Activated CD8-positive, alpha-beta T cell treated with anti-CD3 and anti-CD28 coated beads, Interleukin-2, amount 10 ng/mL, durations not matched to agents 7 days and 5 days (primary cell): ENCODE results near the gene AGBL4. TPM values are rescaled to one million over a fixed set of nuclear protein-coding genes. Genes with fewer than 3 reads are reported as not detected.

ENCODE experiments used
- ATAC-seq: fragments of 150-1000 bp; cut with Tn5 transposase; one replicate; pipeline ENCODE4 v1.10.0; 2021; ENCODE audit warnings: moderate library complexity
- CTCF ChIA-PET: fragments of 350-600 bp; sonication (Branson Sonifier 250); formaldehyde crosslinking; loops from one replicate; lab custom pipeline; 2021; ENCODE audit warnings: antibody characterized with exemption; lab: Charles Lee
- POLR2A ChIA-PET: fragments of 350-600 bp; sonication (Branson Sonifier 250); formaldehyde crosslinking; loops from one replicate; lab custom pipeline; 2021; ENCODE audit warnings: antibody characterized with exemption; lab: Charles Lee
- DNase-seq: peaks from one replicate; pipeline ENCODE4 v3.0.0-alpha.2; 2020
- H3K27ac Mint-ChIP-seq: one replicate; pipeline ENCODE4 v1.8.0; 2021; ENCODE audit warnings: mild to moderate bottlenecking, mixed read lengths
- H3K27me3 Mint-ChIP-seq: one replicate; pipeline ENCODE4 v1.8.0; 2021; ENCODE audit warnings: low read depth, mixed read lengths
- H3K36me3 Mint-ChIP-seq: one replicate; pipeline ENCODE4 v1.8.0; 2021; ENCODE audit warnings: low read depth, mixed read lengths
- H3K4me1 Mint-ChIP-seq: one replicate; pipeline ENCODE4 v1.8.0; 2021; ENCODE audit warnings: low read depth, mixed read lengths
- H3K4me3 Mint-ChIP-seq: one replicate; pipeline ENCODE4 v1.8.0; 2021; ENCODE audit warnings: mild to moderate bottlenecking, mixed read lengths
- H3K9me3 Mint-ChIP-seq: one replicate; pipeline ENCODE4 v1.8.0; 2022; ENCODE audit warnings: mixed read lengths; ENCODE audit not compliant: insufficient read depth
- total RNA-seq, 2 experiments: library from RNA; stranded (reverse); gene quantifications; one replicate each; pipeline ENCODE4 v1.2.3, GENCODE V29; 2021

AGBL4 gene
- total RNA-seq, 2 experiments from 2014 or later, result not detected

DNA sequence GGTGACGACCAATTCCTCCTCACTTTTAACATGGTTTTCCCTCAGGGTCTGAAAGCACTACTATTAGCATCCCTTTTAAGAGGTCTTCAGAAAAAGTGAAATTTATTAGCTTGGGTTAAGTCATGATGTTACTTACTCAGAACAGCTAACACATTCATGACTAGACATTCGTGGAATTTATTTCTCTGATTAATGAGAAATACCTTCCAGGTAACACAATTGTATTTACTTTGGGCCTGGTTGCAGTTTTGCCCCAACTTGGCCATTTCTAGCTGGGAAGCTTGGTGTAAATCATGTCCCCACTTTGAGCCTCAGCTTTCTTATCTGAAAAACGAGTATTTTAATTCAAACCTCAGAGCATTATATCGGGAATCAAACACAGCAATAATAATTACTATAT is 1432.6 kb downstream of the AGBL4 start:
- Mint-ChIP-seq H3K27ac (no peak overlapping the region), H3K9me3 (no peaks in the 10 kb centered on the region), H3K27me3 (peaks cover 9% of the 10 kb centered on the region), H3K36me3 (no peaks in the 10 kb centered on the region), H3K4me1 (no peaks in the 10 kb centered on the region), H3K4me3 (no peak overlapping the region)
- ChIA-PET POLR2A (no interaction called here), CTCF (no interaction called here)
- no peak for ATAC-seq
- no peak for DNase-seq

DNA sequence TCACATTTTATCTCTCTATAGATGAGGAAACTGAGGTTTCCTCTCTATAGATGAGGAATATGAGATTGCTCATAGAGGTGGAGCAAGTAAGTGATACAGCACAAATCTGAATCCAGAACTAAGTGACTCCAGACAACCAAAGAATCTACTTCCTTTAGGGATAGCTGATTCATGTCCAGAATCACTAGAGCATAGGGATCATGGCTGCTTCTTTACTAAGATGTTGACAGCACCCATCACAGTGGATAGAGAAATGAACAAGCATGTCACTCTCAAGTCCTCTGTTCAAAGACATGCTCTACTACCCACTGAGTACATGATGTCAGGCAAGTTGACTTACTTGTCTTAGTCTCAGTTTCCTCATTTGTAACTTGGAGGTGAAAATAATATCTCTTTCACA is 1435.7 kb downstream of the AGBL4 start:
- ChIA-PET POLR2A (no interaction called here), CTCF (no interaction called here)
- H3K36me3 Mint-ChIP-seq, result no peaks in the 10 kb centered on the region
- no peak for ATAC-seq
- no peaks in the 10 kb centered on the region for H3K4me1 Mint-ChIP-seq
- no peaks in the 10 kb centered on the region for H3K9me3 Mint-ChIP-seq
- peaks cover 16% of the 10 kb centered on the region for H3K27me3 Mint-ChIP-seq
- DNase-seq, result no peak
- no peak overlapping the region for H3K4me3 Mint-ChIP-seq
- H3K27ac Mint-ChIP-seq, result no peak overlapping the region

DNA sequence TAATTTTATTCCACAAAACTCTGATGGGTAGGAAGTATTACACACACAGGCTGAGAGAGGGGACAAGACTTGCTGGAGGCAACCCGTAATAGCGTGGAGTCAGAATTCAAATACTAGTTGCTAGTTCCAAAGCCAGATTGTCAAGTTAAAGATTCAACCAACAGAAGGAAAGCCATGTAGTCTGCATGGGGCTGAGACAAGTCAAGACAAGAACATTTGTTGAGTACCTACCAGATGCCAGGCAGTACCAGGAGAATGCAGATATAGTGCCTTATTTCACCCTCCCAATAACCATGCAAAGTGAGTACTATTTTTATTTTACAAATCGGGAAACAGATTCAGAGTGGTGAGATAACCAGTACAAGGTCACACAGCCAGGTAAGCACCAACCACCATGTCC is 1441.3 kb downstream of the AGBL4 start:
- Mint-ChIP-seq H3K4me3 (no peak overlapping the region), H3K36me3 (no peaks in the 10 kb centered on the region), H3K27ac (no peak overlapping the region), H3K9me3 (no peaks in the 10 kb centered on the region), H3K4me1 (no peaks in the 10 kb centered on the region), H3K27me3 (peaks cover 15% of the 10 kb centered on the region)
- POLR2A ChIA-PET, result no interaction called here
- no peak for ATAC-seq
- no peak for DNase-seq
- CTCF ChIA-PET, result no interaction called here

DNA sequence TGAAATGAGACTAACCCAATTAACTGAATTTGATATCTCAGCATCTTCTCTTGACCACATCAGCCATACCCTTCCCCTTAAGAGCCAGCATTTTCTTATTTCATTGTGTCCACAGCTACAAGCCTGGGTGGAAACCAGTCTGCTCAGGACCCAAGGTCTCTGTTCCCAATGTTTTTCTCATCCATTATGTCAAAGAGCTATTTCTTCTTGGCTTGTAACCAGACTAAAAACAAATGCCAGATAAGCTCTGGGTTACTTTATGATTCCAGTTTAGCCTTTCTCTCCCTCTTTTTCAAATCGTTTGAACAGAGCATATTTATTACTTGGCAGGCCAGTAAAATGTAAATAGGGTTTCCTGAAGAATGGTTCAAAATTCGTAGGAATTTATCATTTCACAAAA is 1442.5 kb downstream of the AGBL4 start:
- H3K27ac Mint-ChIP-seq, result no peak overlapping the region
- ChIA-PET POLR2A (no interaction called here), CTCF (no interaction called here)
- peaks cover 12% of the 10 kb centered on the region for H3K27me3 Mint-ChIP-seq
- DNase-seq, result no peak
- H3K36me3 Mint-ChIP-seq, result no peaks in the 10 kb centered on the region
- ATAC-seq, result no peak
- no peaks in the 10 kb centered on the region for H3K9me3 Mint-ChIP-seq
- no peaks in the 10 kb centered on the region for H3K4me1 Mint-ChIP-seq
- no peak overlapping the region for H3K4me3 Mint-ChIP-seq

DNA sequence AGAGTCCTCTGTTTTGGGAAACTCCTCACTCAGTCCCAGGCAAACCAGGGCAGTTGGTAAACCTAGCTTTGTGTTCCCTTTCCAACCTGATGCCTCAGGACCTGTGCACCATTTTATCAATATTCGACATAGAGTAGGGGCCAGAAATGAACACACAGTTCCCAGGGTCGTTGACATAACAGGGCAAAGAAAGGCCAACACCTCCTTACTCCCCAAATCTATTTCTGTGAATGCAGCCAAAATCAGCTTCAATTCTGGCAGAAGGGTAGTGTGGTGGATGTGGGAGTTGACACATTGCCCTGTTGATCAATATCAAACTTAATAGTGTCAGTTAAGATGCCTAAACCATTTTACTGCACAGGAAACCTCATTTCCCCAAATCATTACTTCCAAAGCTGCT is 1447.2 kb downstream of the AGBL4 start:
- no peaks in the 10 kb centered on the region for H3K9me3 Mint-ChIP-seq
- CTCF ChIA-PET, result interaction anchor here (1.2 to 1.4 kb wide), 2 partner anchors 20 to 101 kb away, joined by 3 read pairs; no protein-coding TSS in a partner anchor
- ATAC-seq (no peak), DNase-seq (no peak)
- H3K27me3 Mint-ChIP-seq, result peaks cover 7% of the 10 kb centered on the region
- POLR2A ChIA-PET, result no interaction called here
- no peak overlapping the region for H3K4me3 Mint-ChIP-seq
- no peaks in the 10 kb centered on the region for H3K36me3 Mint-ChIP-seq
- H3K4me1 Mint-ChIP-seq, result no peaks in the 10 kb centered on the region
- no peak overlapping the region for H3K27ac Mint-ChIP-seq

DNA sequence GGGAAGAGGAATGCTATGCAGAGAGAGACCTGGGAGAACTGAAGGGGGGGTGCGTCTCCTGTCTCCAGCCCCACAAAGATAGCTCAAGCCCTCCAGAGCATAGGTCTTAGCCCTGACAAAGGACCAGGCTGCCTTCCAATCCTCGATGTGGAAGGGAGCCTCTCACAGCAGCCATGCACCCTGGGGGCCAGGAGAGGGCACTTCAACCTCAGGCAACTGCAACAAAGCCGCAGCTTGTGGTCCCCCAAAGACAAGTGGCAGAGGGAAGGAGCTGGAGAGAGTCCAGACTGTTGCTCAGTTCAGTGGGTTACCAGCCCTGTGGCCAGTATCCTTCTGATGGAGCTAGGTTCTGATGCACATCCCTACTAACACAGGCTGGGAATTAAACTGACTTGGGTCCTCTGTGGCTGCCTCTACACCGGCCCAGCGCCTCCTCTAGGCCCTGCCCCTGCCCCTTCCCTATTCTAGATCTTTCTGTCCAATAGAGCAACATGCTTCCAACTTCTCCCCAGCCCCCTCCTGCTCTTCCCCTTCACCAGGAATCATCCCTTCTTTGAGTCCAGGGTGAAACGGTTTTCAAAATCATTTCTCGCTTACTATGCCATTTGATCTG is 1451.0 kb downstream of the AGBL4 start:
- Mint-ChIP-seq H3K27me3 (peaks cover 6% of the 10 kb centered on the region), H3K36me3 (no peaks in the 10 kb centered on the region), H3K27ac (no peak overlapping the region), H3K9me3 (no peaks in the 10 kb centered on the region), H3K4me3 (no peak overlapping the region), H3K4me1 (no peaks in the 10 kb centered on the region)
- ChIA-PET CTCF (interaction anchor here (0.6 to 1.5 kb wide), 3 partner anchors 105 to 245 kb away, joined by 3 to 5 read pairs (median 4); no protein-coding TSS in a partner anchor), POLR2A (no interaction called here)
- peak; percentile 37 for DNase-seq
- ATAC-seq, result no peak

DNA sequence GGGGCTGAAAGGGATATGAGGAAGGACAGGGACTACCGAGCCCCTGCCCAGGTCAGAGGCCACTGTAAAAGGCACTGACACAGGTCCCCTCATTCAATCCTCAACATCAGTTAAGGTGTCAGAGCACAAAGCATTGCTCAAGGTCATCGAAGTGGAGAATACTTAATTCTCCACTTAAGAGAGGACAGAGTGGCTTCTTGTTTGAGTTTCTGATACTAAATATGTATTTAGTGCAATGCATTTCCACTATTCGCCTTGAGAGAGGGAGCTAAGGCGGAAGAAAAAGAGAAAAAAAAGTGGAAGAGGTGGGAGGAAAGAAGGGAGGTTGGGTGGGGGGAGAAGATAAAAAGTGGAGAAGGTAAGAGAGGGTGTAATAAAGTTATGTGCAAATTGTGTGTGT is 1451.6 kb downstream of the AGBL4 start:
- POLR2A ChIA-PET, result no interaction called here
- Mint-ChIP-seq H3K36me3 (no peaks in the 10 kb centered on the region), H3K9me3 (no peaks in the 10 kb centered on the region), H3K4me1 (no peaks in the 10 kb centered on the region), H3K27me3 (peaks cover 6% of the 10 kb centered on the region), H3K4me3 (no peak overlapping the region), H3K27ac (no peak overlapping the region)
- CTCF ChIA-PET, result interaction anchor here (1.3 to 1.5 kb wide), 2 partner anchors 105 to 245 kb away, joined by 4 to 5 read pairs; no protein-coding TSS in a partner anchor
- DNase-seq, result no peak
- ATAC-seq, result no peak

DNA sequence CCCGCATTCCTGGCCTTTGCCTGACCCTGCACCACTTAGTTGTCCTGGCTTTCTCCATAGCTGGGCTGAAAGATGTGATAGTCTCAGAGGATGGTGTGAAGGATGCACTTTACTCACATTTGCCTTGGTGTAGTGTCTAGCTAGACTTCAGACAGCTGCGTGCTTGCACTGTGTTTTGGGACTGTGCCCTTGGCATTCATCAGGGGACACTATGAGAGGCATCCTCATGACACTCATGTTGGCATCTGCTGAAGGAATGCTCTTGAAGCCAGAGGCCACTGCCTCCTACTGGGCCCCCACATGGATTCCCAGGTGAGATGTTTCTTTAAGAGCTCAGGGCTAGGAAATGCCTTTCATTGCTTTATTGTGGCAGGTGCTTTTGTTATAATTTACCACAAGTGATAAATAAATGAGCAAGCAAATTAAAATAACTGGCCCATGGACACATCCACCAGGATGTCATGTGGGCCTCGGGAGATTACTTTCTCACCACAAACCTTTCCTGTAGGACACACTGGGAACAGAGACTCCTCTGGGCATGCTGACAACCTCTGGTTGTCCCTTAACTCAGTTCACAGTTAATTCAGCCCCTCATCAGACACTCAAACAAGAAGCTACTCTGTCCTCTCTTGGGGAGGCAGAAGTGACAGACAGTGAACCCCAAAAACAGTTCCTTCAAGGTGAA is 1452.3 kb downstream of the AGBL4 start:
- H3K27ac Mint-ChIP-seq, result no peak overlapping the region
- ATAC-seq, result no peak

DNA sequence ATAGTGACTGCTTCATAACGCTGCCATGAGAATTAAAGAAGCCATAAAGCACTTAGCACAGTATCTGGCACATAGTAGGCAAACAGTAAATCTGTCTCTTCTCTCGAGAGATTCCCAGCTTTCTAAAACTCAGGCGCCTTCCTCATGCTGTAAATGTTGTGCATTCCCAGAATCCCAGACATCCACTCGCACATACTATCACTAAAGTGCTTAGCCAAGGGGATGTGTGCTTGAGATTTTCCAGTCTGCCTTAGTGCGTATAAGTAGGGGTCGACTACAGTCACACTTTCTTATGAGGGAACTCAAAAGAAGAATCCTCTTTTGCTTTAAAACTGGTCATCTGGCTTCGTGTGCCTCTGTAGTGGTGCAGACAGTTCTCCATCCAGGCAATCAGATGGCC is 1453.2 kb downstream of the AGBL4 start:
- ChIA-PET CTCF (no interaction called here), POLR2A (no interaction called here)
- H3K27ac Mint-ChIP-seq, result no peak overlapping the region
- no peak overlapping the region for H3K4me3 Mint-ChIP-seq
- no peak for ATAC-seq
- no peaks in the 10 kb centered on the region for H3K4me1 Mint-ChIP-seq
- no peak for DNase-seq
- no peaks in the 10 kb centered on the region for H3K9me3 Mint-ChIP-seq
- peaks cover 6% of the 10 kb centered on the region for H3K27me3 Mint-ChIP-seq
- no peaks in the 10 kb centered on the region for H3K36me3 Mint-ChIP-seq

More for the DNA sequence above, 1452.3 kb downstream of the AGBL4 start:
- no peaks in the 10 kb centered on the region for H3K36me3 Mint-ChIP-seq
- ChIA-PET POLR2A (no interaction called here), CTCF (interaction anchor here (1.5 kb wide), 1 partner anchor 246 kb away, joined by 5 read pairs; no protein-coding TSS in a partner anchor)
- H3K27me3 Mint-ChIP-seq, result peaks cover 6% of the 10 kb centered on the region
- H3K4me1 Mint-ChIP-seq, result no peaks in the 10 kb centered on the region
- no peak overlapping the region for H3K4me3 Mint-ChIP-seq
- DNase-seq, result no peak
- H3K9me3 Mint-ChIP-seq, result no peaks in the 10 kb centered on the region

DNA sequence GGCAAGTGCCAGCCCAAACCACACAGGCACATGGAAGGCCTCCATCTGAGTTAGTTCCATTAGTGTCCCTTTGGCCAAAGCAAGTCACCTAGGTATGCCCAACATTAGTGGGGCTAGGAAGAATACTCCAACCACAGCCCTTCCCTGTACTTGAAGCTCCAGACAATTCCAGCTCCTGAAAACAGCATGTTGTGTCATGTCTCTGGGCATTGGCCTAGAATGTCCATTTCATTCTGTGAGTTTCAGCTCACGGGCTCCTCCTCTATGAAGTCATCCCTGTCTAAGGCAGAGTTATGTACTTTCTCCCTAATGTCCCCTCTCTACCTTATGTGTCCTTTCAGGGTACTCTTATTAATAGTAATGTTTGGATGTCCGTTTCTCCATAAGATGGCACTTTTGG is 1455.3 kb downstream of the AGBL4 start:
- no peaks in the 10 kb centered on the region for H3K4me1 Mint-ChIP-seq
- no peak for ATAC-seq
- H3K4me3 Mint-ChIP-seq, result no peak overlapping the region
- CTCF ChIA-PET, result no interaction called here
- no peaks in the 10 kb centered on the region for H3K9me3 Mint-ChIP-seq
- POLR2A ChIA-PET, result no interaction called here
- H3K36me3 Mint-ChIP-seq, result no peaks in the 10 kb centered on the region
- no peak overlapping the region for H3K27ac Mint-ChIP-seq
- no peak for DNase-seq
- peaks cover 4% of the 10 kb centered on the region for H3K27me3 Mint-ChIP-seq

DNA sequence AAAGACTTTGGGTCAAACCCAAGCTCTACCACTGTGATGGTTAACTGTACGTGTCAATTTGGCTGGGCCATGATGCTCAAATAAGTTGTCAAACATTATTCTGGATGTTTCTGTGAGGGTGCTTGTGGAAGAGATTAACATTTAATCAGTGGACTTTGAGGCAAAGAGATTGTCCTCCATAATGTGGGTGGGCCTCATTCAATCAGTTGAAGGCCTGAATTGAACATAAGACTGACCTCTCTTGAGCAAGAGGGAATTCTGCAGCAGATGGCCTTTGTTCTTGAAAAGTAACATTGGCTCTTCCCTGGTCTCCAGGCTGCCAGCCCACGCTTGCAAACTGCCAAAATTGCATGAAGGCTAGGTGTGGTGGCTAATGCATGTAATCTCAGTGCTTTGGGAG is 1457.3 kb downstream of the AGBL4 start:
- Mint-ChIP-seq H3K27me3 (peaks cover 7% of the 10 kb centered on the region), H3K9me3 (no peaks in the 10 kb centered on the region), H3K36me3 (no peaks in the 10 kb centered on the region), H3K4me1 (no peaks in the 10 kb centered on the region), H3K27ac (no peak overlapping the region), H3K4me3 (no peak overlapping the region)
- no peak for ATAC-seq
- ChIA-PET CTCF (no interaction called here), POLR2A (no interaction called here)
- no peak for DNase-seq

DNA sequence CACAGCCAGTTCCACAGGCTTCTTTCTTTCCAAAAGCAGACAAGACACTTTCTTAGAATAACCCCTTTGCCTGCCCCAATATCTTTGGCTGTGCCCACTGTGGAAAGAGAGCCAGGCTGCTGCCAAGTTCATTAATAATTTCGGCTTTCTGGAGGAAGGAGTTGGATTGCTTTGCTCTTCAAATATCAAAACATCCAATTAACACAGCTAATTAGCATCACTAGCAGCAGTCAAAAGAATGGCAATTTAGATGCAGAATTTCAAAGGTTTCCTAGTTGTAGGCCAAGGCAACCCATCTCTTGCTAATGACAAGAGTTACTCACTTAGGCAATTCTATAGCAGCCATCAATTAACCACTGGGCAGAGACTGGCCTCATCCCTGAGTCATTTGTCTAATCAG is 1460.7 kb downstream of the AGBL4 start:
- H3K4me3 Mint-ChIP-seq, result no peak overlapping the region
- H3K4me1 Mint-ChIP-seq, result no peaks in the 10 kb centered on the region
- H3K9me3 Mint-ChIP-seq, result no peaks in the 10 kb centered on the region
- no peak overlapping the region for H3K27ac Mint-ChIP-seq
- DNase-seq (no peak), ATAC-seq (no peak)
- peaks cover 15% of the 10 kb centered on the region for H3K27me3 Mint-ChIP-seq
- CTCF ChIA-PET, result no interaction called here
- POLR2A ChIA-PET, result no interaction called here
- H3K36me3 Mint-ChIP-seq, result no peaks in the 10 kb centered on the region
